K562 (cell line): ENCODE data around the gene BRPF1. TPM values are rescaled to one million over a fixed set of nuclear protein-coding genes. Genes with fewer than 3 reads are reported as not detected.
A peak's percentile ranks its signal among the peaks of the same experiment; 100 is the strongest.

Source experiments
- ELK1 ChIP-seq: sonication (generic); formaldehyde crosslinking; IDR thresholded peaks from 2 replicates; pipeline ENCODE4 v1.8.1; 2022; ENCODE audit warnings: missing genetic modification reagents
- GATA2 ChIP-seq: sonication (generic); formaldehyde crosslinking; IDR thresholded peaks from 2 replicates; pipeline ENCODE4 v1.4.0; 2020; ENCODE audit warnings: mild to moderate bottlenecking, missing genetic modification reagents
- HOMEZ ChIP-seq: fragments of 250-450 bp; sonication (Bioruptor Pico); IDR thresholded peaks from 2 replicates; pipeline ENCODE4 v1.4.0; 2020; ENCODE audit warnings: mild to moderate bottlenecking, moderate library complexity
- KAT7 ChIP-seq: sonication (generic); formaldehyde crosslinking; IDR thresholded peaks from 2 replicates; pipeline ENCODE4 v1.8.0; 2022; ENCODE audit warnings: missing genetic modification reagents, mild to moderate bottlenecking, borderline replicate concordance
- KDM5B ChIP-seq: fragments of 200-600 bp; sonication (generic); IDR thresholded peaks from 2 replicates; pipeline ENCODE4 v1.6.1; 2012; ENCODE audit warnings: low read depth, mild to moderate bottlenecking, moderate library complexity, low read length, control low read depth, inconsistent platforms; ENCODE audit not compliant: insufficient replicate concordance
- KLF13 ChIP-seq: fragments of 450-650 bp; IDR thresholded peaks from 2 replicates; pipeline ENCODE4 v1.6.1; 2016; ENCODE audit warnings: missing genetic modification characterization, low read depth, mild to moderate bottlenecking, missing compliant biosample characterization, moderate library complexity, borderline replicate concordance
- PRDM10 ChIP-seq: fragments of 450-650 bp; IDR thresholded peaks from 2 replicates; pipeline ENCODE4 v1.6.1; 2018; ENCODE audit not compliant: partially characterized antibody
- RB1 ChIP-seq: fragments of 450-650 bp; IDR thresholded peaks from 2 replicates; pipeline ENCODE4 v1.6.1; 2017; ENCODE audit warnings: low read depth, mild to moderate bottlenecking
- SETDB1 ChIP-seq: IDR thresholded peaks from one replicate; pipeline ENCODE4 v1.6.1; 2012; ENCODE audit warnings: low read length, control low read depth, inconsistent platforms
- SMAD3 ChIP-seq: fragments of 450-650 bp; formaldehyde crosslinking; conservative IDR thresholded peaks from 2 replicates; pipeline ENCODE4 v1.4.0; 2020; ENCODE audit warnings: mild to moderate bottlenecking
- TBP ChIP-seq: optimal IDR thresholded peaks from 2 replicates; pipeline ENCODE3; 2011; ENCODE audit warnings: low read depth, low read length, improper control_type of control experiment
- ZBTB17 ChIP-seq: fragments of 450-650 bp; formaldehyde crosslinking; IDR thresholded peaks from 2 replicates; pipeline ENCODE4 v1.4.0; 2020; ENCODE audit warnings: mild to moderate bottlenecking
- ZNF175 ChIP-seq: fragments of 200-800 bp; sonication (Bioruptor generic); IDR thresholded peaks from 2 replicates; pipeline ENCODE4 v1.6.1; 2016; ENCODE audit warnings: low read depth, mild to moderate bottlenecking, missing genetic modification characterization, missing compliant biosample characterization
- polyA plus RNA-seq, 8 experiments: library from polyadenylated mRNA; depleted of rRNA in 4 of 8; stranded (reverse) in 5 of 8; unstranded in 3 of 8; fragments of >200 nt; fragmentation: Nextera tagmentation in 2 of 8; fragmentation: Illumina TruSeq in 1 of 8; extraction: Ambion mirVana in 2 of 8; extraction: Trizol in 1 of 8; gene quantifications; 2 replicates each; pipeline versions ENCODE4 v1.2.1 to v1.2.3, GENCODE V29; 2011 to 2014; ENCODE audit warnings: inconsistent platforms in 1 of 8, missing spikeins in 1 of 8
- total RNA-seq, 7 experiments: library from RNA; depleted of rRNA in 6 of 7; stranded (reverse); fragments of >200 nt in 6 of 7; fragmentation: Illumina TruSeq in 2 of 7; extraction: Trizol in 2 of 7; gene quantifications; 2 replicates each; pipeline versions ENCODE4 v1.2.1 to v1.2.3, GENCODE V29; 2011 to 2021; ENCODE audit warnings: low replicate concordance in 1 of 7
- TF ChIP-seq, protein P1 (sequence below): fragments of 450-650 bp; IDR thresholded peaks from 2 replicates; pipeline ENCODE4 v1.6.1; 2016; ENCODE audit warnings: antibody characterized with exemption

BRPF1 gene
- total and polyA plus RNA-seq, 9 of the 15 experiments (the other 6 are each of a cell fraction or from before 2014, with no cell fraction given): 1.1 to 40.2 (median 23.5) TPM

- TF ChIP-seq HOMEZ (0 out of 2 replicates have a peak, but pooled peaks have one; percentile 28), KDM5B (peak; percentile 74), KLF13 (tag) (0 out of 2 replicates have a peak, but pooled peaks have one; percentile 74), PRDM10 (peak; percentile 100), TBP (peak; percentile 77), SMAD3 (CRISPR knock-in tag) (peak; percentile 73), RB1 (peak; percentile 39), ZNF175 (peak; percentile 33; the same call in 1 of the 2 replicates), ELK1 (peak; percentile 98), SETDB1 (no peak), ZBTB17 (CRISPR knock-in tag) (peak; percentile 38; the same call in 1 of the 2 replicates), GATA2 (CRISPR knock-in tag) (no peak), KAT7 (CRISPR knock-in tag) (peak; percentile 14; the same call in 1 of the 2 replicates)
- TF ChIP-seq, protein P1, sequence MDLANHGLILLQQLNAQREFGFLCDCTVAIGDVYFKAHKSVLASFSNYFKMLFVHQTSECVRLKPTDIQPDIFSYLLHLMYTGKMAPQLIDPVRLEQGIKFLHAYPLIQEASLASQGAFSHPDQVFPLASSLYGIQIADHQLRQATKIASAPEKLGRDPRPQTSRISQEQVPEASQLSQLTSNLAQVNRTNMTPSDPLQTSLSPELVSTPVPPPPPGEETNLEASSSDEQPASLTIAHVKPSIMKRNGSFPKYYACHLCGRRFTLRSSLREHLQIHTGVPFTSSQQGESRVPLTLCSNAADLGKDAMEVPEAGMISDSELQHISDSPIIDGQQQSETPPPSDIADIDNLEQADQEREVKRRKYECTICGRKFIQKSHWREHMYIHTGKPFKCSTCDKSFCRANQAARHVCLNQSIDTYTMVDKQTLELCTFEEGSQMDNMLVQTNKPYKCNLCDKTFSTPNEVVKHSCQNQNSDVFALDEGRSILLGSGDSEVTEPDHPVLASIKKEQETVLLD: no peak
These were observed 61.0 kb downstream of the BRPF1 start, which contains the start of the genes ARPC4 and TADA3 (continued) for GRCh38 chr3:9792405-9793160.
